HG02623 (cell line): ENCODE data around the gene FSIP1.

Experiments used
- ATAC-seq: cut with Tn5 transposase; IDR thresholded peaks from one replicate; pipeline ENCODE4 v1.9.1; 2021; ENCODE audit warnings: moderate library complexity; ENCODE audit not compliant: unreplicated experiment

FSIP1 gene

GRCh38 chr15:39792844-39793335, 10.2 kb upstream of the FSIP1 start:
- no peak for ATAC-seq

- no peak for ATAC-seq
Measured at GRCh38 chr15:39792025-39792843, 9.6 kb upstream of the FSIP1 start.

GRCh38 chr15:39789736-39790135, 7.1 kb upstream of the FSIP1 start:
- no peak for ATAC-seq

- no peak for ATAC-seq
Measured at GRCh38 chr15:39788800-39789565, 6.3 kb upstream of the FSIP1 start.

GRCh38 chr15:39788108-39788507, 5.5 kb upstream of the FSIP1 start:
- no peak for ATAC-seq

GRCh38 chr15:39787479-39787878, 4.8 kb upstream of the FSIP1 start:
- ATAC-seq, result no peak

- no peak for ATAC-seq
Measured at GRCh38 chr15:39786447-39787056, 3.9 kb upstream of the FSIP1 start.

- ATAC-seq, result no peak
Measured at GRCh38 chr15:39785841-39786240, 3.2 kb upstream of the FSIP1 start.

GRCh38 chr15:39785139-39785538, 2.5 kb upstream of the FSIP1 start:
- no peak for ATAC-seq

DNA sequence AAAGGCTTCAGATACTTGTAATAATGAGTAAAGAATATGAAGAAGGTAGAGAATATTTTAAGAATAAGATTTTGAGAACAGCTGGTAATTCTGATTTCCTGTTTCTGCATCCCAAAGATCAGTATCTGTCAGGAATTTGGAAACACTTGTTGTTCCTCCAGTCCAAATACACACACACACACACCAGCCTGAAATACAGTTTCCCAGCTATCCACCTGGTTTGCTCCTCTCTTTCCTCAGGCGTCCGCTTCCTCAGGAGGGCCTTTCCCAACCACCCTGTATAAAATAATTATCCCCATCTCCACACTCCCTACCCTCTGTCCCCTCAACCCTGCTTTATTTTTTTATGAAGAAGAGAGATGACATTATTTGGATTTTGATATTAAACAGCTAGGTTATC, 2.0 kb upstream of the FSIP1 start:
- no peak for ATAC-seq

DNA sequence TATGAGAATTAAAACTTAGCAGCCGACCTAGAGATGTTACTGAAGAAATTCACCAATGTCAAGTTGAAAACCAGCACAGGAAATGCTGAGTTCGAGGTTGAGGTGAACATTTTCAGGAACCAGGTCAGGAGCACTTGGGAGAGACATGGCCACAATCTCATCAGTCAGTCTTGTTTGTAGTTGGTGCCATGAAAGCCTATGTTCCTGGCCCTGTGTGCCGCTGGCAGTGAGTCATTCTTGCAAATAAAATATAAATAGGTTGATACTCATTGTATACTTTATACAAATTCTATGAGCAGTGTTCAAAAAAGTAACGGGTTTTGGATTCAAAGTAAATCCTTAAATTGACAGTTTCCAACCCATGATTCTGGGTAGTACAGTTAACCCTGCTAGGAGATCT, 1.5 kb upstream of the FSIP1 start:
- no peak for ATAC-seq

- no peak for ATAC-seq
Measured at GRCh38 chr15:39783244-39783820, 691 bp upstream of the FSIP1 start.

DNA sequence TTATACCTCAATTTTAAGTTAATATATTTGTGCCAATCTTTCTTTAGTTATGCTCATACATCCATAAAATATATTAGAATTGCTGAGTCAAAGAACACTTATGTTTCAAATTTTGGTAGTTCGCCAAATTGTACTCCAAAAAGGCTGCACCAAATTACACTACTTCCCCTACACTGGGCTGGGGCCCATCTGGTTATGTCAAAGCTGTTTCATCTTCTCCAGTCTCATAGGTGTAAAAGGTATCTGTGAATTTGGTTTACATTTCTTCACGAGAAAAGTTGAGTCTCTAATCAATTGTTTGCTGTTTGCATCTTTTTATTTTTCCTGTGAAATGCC, 706 bp downstream of the FSIP1 start:
- ATAC-seq, result no peak

DNA sequence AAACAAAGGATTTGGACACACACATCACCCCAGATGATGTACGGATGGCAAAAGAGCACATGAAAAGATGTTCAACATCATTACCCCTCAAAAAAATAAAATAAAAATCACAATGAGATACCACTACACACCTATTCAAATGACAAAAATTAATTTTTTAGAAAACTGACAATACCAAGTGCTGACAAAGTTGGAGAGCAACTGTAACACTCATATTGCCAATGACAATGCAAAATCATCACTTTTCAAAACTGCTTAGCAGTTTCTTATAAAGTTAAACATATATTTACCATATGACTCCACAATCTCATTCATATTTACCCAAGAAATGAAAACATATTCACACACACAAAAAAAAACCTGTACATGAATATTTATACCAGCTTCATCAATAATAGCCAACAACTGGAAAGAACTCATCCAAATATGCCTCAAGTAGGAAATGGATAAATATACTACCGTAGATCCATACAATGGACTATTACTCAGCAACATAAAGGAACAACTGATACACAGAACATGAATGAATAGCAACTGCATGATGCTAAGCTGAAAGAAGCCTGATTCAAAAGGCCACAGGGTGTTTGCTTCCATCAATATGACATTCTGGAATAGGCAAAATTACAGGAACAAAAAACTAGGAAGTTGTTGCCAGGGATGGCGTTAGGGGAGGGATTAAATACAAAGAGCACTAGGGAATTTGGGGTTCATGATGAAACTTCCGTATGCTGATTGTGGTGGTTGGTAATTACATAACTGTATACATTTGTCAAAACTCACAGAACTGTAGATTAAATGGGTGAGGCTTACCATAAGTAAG, 1.3 kb downstream of the FSIP1 start:
- no peak for ATAC-seq

GRCh38 chr15:39778021-39778420, 4.6 kb downstream of the FSIP1 start:
- no peak for ATAC-seq

GRCh38 chr15:39777496-39777895, 5.1 kb downstream of the FSIP1 start:
- ATAC-seq, result no peak

DNA sequence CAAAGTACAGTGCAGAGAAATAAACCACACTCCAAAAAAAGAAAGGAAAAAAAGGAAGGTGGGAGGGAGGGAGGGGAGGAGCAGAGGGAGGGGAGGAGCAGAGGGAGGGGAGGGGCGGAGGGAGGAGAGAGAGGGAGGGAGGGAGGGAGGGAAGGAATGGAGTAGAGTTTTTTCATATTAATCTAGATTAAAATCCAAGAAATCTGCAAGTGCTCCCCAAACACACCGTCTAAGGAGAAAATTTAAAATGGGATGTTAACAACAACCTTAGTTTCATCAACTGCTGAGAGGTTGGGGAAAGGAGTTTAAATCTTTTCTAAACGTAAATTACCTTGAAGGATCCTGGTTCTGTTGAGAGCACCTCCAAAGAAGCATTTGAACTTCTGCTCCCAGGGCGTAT, 6.6 kb downstream of the FSIP1 start:
- no peak for ATAC-seq

DNA sequence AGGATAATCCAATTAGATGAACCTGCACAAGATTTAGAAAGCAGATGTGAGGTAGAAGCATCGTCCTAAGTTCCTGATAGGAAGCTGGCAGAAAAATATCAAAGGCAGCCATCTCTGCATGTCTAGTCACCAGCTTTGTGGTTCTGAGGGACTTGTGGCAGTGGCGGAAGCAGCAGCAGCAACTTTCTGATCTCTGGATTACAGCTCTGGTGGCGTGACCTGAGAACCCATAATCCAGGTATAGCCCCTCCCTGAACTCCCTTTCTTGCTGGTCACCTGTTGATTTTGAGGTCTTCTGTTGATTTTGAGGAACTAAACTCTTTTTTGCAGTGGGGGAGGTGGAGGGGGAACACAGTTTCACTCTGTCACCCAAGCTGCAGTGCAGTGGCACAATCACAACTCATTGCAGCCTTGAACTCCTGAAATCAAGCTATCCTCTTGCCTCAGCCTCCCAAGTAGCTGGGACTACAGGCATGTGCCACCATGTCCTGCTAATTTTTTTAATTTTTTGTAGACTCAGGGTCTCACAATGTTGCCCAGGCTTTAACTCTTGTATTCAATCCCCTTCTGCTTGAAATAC, 7.9 kb downstream of the FSIP1 start:
- ATAC-seq, result no peak

DNA sequence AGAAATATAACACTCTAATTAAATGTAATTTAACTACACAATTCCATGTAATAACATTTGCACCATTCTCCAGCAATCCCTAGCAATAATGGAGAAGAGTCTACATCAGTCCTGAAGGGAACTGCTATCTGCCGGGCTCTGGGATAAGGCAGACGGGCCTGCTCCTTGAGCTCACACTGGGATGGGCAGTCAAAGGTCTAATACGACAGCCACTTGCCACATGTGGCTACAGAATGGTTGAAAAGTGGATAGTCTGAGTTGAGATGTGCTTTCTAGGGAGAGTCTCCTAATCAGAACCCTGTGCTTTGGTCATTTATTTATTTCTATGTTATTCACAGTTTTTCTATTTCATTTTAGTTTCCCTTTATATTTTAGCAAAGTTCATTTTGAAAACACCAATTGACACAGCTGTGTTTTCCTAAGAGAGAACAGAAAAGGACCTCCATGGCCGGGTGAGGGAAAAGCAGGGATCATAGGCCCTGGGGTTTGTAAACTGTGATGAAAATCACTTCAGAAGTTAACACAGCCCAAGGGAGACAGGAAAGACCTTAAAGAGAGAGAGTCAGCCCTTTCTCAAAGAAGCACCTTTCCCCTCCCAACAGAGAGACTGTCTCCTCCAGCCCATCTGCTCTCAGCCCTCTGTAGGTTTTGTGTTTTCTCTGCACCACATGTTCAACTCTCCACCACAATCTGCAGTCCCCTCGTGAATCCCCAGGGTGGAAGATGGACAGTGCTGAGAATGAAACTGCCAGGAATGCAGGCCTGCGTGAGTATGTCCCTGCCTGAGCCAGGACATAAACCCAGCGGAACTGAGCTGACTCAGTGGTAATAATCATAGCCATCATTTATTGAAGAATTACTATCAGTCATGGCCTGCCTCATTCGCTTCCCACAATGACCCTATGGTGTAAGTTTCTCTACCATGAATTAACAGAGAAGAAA, 11.6 kb downstream of the FSIP1 start:
- ATAC-seq, result no peak
